Esophagus squamous epithelium (tissue), 5 donors: Measurements from ENCODE around the gene ACCS. TPM values are rescaled to one million over a fixed set of nuclear protein-coding genes. Genes with fewer than 3 reads are reported as not detected.

Source experiments
- DNase-seq: peaks from one replicate; lab custom pipeline; 2025; lab: John Stamatoyannopoulos, UW
- H3K27ac ChIP-seq, 4 donors: fragments of 200-600 bp; sonication (generic); one replicate each; pipeline ENCODE4 v1.5.1; 2016 to 2019; ENCODE audit warnings: mild to moderate bottlenecking in 1 of 4
- H3K27me3 ChIP-seq, 4 donors: fragments of 200-600 bp; sonication (generic); 1 replicate in 3 of 4; 2 replicates in 1 of 4; pipeline versions ENCODE4 v1.5.1 to v1.6.0; 2017 to 2021; ENCODE audit warnings: antibody characterized with exemption in 1 of 4
- H3K36me3 ChIP-seq, 3 donors: fragments of 200-600 bp; sonication (generic); one replicate each; pipeline ENCODE4 v1.5.1; 2016 to 2019
- H3K4me1 ChIP-seq, 3 donors: fragments of 200-600 bp; sonication (generic); one replicate each; pipeline ENCODE4 v1.5.1; 2017 to 2019
- H3K4me3 ChIP-seq, 4 donors: fragments of 200-600 bp; sonication (generic); 1 replicate in 3 of 4; 2 replicates in 1 of 4; pipeline ENCODE4 v1.5.1; 2016 to 2019; ENCODE audit warnings: mild to moderate bottlenecking in 2 of 4, moderate library complexity in 1 of 4
- H3K9me3 ChIP-seq, 3 donors: fragments of 200-600 bp; sonication (generic); one replicate each; pipeline ENCODE4 v1.5.1; 2016 to 2019
- CTCF ChIP-seq, 6 experiments: fragments of 450-650 bp in 4 of 6; fragments of 200-600 bp in 2 of 6; sonication (generic) in 2 of 6; IDR thresholded peaks; one replicate each; pipeline ENCODE4 v1.5.1; 2016 to 2019; ENCODE audit warnings: antibody characterized with exemption in 6 of 6, mild to moderate bottlenecking in 4 of 6, moderate library complexity in 4 of 6
- POLR2A ChIP-seq, 4 donors: fragments of 450-650 bp; IDR thresholded peaks; one replicate each; pipeline ENCODE4 v1.6.1; 2017; ENCODE audit warnings: antibody characterized with exemption in 4 of 4, mild to moderate bottlenecking in 4 of 4, moderate library complexity in 3 of 4
- WGBS, 2 donors: methylation state at CpG; one replicate each; pipeline ENCODE4 v1.1.5; 2018; 5-methylcytosine and 5-hydroxymethylcytosine counted together
- intact Hi-C: fragments of 100-400 bp; cut with DNase I; formaldehyde crosslinking; loops from one replicate; pipeline ENCODE4 v1.15.0; 2022
- total RNA-seq, 4 donors: library from RNA; depleted of rRNA; stranded (reverse); fragments of >200 nt; gene quantifications; one replicate each; pipeline ENCODE4 v1.1.0, GENCODE V29; 2016
- donor health status: DM: yes; HTN: yes; CAD: no.

ACCS gene
- total RNA-seq, 4 donors from 2014 or later = 3.4 to 22.1 (median 4.9) TPM

- intact Hi-C loops = no loop called here
Measured at GRCh38 chr11:44125598-44125997, 59.5 kb downstream of the ACCS start.

GRCh38 chr11:44126304-44126703 lies 60.2 kb downstream of the ACCS start:
- no peaks in the 10 kb centered on the region for H3K4me1 ChIP-seq
- H3K36me3 ChIP-seq = peaks cover 0 to 99% (median 19%) of the 10 kb centered on the region in 3 donors
- TF ChIP-seq POLR2A (IDR thresholded peaks at IDR 0.05) = no peak
- no peak for TF ChIP-seq CTCF (IDR thresholded peaks at IDR 0.05)
- WGBS, 2 donors = 80 to 92% methylated on average over 2 of the region's 2 CpGs
- no peaks in the 10 kb centered on the region for H3K9me3 ChIP-seq
- intact Hi-C loops = no loop called here
- H3K27me3 ChIP-seq = no peaks in the 10 kb centered on the region
- no peak overlapping the region for H3K4me3 ChIP-seq
- no peak overlapping the region for H3K27ac ChIP-seq
- DNase-seq = no peak

More at GRCh38 chr11:44125598-44125997, 59.5 kb downstream of the ACCS start:
- no peaks in the 10 kb centered on the region for H3K27me3 ChIP-seq
- DNase-seq = no peak
- H3K36me3 ChIP-seq = peaks cover 0 to 99% (median 19%) of the 10 kb centered on the region in 3 donors
- H3K4me1 ChIP-seq = no peaks in the 10 kb centered on the region
- no peak overlapping the region for H3K27ac ChIP-seq
- H3K4me3 ChIP-seq = no peak overlapping the region
- 64 to 74% methylated on average over 4 of the region's 4 CpGs for WGBS, 2 donors
- TF ChIP-seq POLR2A (IDR thresholded peaks at IDR 0.05) (no peak), CTCF (IDR thresholded peaks at IDR 0.05) (no peak)
- H3K9me3 ChIP-seq = no peaks in the 10 kb centered on the region

GRCh38 chr11:44127130-44127529 lies 61.1 kb downstream of the ACCS start:
- no peak overlapping the region for H3K27ac ChIP-seq
- no peak for TF ChIP-seq CTCF (IDR thresholded peaks at IDR 0.05)
- TF ChIP-seq POLR2A (IDR thresholded peaks at IDR 0.05) = no peak
- no peak overlapping the region for H3K4me3 ChIP-seq
- no peaks in the 10 kb centered on the region for H3K4me1 ChIP-seq
- H3K36me3 ChIP-seq = peaks cover 0 to 99% (median 19%) of the 10 kb centered on the region in 3 donors
- 85 to 100% methylated on average over 2 to 7 of the region's 8 CpGs for WGBS, 2 donors
- intact Hi-C loops = no loop called here
- H3K9me3 ChIP-seq = no peaks in the 10 kb centered on the region
- H3K27me3 ChIP-seq = no peaks in the 10 kb centered on the region
- no peak for DNase-seq

GRCh38 chr11:44128729-44129128 lies 62.7 kb downstream of the ACCS start:
- H3K27ac ChIP-seq = no peak overlapping the region
- intact Hi-C loops = no loop called here
- peaks cover 0 to 100% (median 19%) of the 10 kb centered on the region in 3 donors for H3K36me3 ChIP-seq
- 86 to 91% methylated on average over 3 of the region's 3 CpGs for WGBS, 2 donors
- DNase-seq = no peak
- H3K4me1 ChIP-seq = no peaks in the 10 kb centered on the region
- H3K4me3 ChIP-seq = no peak overlapping the region
- no peaks in the 10 kb centered on the region for H3K9me3 ChIP-seq
- TF ChIP-seq POLR2A (IDR thresholded peaks at IDR 0.05) = no peak
- TF ChIP-seq CTCF (IDR thresholded peaks at IDR 0.05) = no peak
- H3K27me3 ChIP-seq = no peaks in the 10 kb centered on the region

- no peak overlapping the region for H3K4me3 ChIP-seq
- TF ChIP-seq CTCF (IDR thresholded peaks at IDR 0.05) = no peak
- TF ChIP-seq POLR2A (IDR thresholded peaks at IDR 0.05) = no peak
- H3K4me1 ChIP-seq = no peaks in the 10 kb centered on the region
- DNase-seq = no peak
- 82 to 84% methylated on average over 6 of the region's 6 CpGs for WGBS, 2 donors
- H3K9me3 ChIP-seq = no peaks in the 10 kb centered on the region
- no peaks in the 10 kb centered on the region for H3K27me3 ChIP-seq
- H3K36me3 ChIP-seq = peaks cover 0 to 100% (median 19%) of the 10 kb centered on the region in 3 donors
- H3K27ac ChIP-seq = no peak overlapping the region
- intact Hi-C loops = no loop called here
Measured at GRCh38 chr11:44130751-44131150, 64.7 kb downstream of the ACCS start.
